NCI-H1436 treated with DMSO at 0.1 percent for 48 hours (cell line): ENCODE results near the gene TRAF7.
"Not testable (repeated sequence)": the region's sequence is repeated elsewhere in the genome, so short reads cannot be mapped to it uniquely, and the experiment has no call there.

Experiments
- DNase-seq: peaks from one replicate; lab custom pipeline; 2025; lab: John Stamatoyannopoulos, UW

The TRAF7 gene

DNA sequence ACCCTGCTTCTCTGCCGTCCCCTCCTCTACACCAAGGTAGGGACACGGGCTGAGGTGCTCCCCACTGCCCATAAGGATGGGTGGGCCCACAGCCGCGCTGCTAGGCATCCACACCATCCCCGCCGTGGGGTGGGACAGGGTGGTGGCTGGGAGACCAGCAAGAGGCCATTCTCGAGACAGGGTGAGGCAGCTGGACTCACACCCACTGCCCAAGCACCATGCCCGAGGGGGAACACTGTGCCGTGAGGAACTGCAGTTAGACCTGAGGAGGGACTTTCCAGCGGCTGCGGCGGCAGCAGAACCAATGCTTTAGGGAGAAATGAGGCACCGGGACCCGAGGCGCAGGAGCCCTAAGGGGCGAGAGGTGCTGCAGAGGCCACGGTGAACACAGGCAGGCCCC, 33.2 kb upstream of the TRAF7 start:
- DNase-seq, result no peak

DNA sequence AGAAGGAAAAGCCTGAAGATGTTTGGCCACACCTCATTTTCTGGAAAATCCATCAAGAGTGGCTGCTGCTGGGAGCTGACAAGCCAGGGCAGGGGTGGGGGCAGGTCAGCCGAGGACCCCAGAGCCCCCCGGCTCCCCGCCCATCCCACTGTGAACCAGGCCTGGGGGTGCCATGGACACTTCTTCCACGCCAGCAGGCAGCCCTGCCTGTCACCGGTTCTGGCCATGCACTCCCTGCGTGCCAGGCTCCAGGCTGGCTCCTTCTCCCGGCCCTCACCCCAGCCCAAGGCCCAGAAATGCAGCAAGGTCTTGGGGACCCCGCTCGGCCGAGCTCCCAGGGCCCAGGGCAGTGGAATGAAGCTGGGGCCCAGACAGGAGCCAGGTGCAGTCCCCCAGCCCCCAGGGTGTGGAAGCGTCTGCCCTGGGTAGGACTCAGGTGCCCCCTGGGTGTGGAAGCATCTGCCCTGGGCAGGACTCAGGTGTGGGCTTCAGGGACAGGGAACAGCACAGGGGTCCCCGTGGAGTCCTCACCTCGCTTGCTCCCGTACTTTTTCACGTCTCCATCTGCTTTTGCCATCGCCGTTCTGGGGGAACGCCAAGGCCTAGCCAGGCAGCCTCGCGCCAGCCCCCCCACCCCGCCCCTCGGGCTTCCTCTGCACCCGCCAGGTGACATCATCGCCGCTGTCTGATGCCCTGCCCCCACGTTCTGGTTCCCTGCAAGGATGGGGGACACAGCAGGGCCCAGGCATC, 32.5 kb upstream of the TRAF7 start:
- DNase-seq, result not testable (repeated sequence)

DNA sequence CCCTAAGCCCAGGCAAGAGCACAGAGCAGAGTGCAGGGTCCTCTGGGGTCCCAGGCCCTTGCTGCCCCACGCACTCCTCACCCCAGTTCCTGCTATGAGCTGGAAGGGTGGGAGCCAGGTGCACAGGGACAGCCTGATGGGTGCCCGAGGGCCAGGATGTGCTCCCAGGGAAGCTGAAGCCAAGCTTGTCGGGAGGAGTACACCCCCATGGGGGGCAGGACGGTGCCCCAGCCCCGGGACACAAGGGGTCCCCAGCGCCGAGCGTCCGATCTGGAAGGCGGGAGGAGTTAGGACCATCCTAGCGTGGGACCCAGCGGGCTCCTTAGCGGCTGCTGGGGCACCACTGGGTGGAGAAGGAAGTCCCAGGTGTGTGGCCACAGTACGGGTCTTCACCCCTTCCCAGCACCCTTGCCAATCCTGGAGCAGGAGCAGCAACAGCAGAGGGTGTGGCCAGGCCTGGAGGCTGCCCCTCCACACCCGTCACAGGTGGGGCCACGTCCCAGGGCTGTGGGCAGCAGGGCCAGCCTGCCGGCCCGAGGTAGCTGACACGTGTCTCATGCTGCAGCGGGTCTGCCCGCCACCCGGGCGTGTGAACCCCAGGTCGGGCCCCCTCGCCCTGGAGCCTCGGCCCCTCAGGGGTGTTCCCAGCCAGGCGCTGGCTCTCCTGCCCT, 31.7 kb upstream of the TRAF7 start:
- DNase-seq, result not testable (repeated sequence)

DNA sequence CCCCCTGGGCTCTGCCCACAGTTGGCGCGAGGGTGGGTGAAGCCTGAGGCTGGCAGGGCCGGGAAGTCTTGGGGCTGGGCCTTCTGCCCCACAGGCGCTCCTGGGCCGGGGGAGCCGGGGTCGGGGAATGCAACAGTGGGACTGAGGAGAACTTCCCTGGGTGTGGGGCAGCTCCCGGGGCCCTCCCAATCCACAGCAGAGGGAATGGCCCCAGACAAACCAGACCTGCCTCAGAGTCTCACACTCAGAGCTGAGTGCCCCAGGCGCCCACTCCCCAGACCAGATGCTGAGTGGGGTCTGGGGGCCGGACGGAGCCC, 31.2 kb upstream of the TRAF7 start:
- DNase-seq, result not testable (repeated sequence)

DNA sequence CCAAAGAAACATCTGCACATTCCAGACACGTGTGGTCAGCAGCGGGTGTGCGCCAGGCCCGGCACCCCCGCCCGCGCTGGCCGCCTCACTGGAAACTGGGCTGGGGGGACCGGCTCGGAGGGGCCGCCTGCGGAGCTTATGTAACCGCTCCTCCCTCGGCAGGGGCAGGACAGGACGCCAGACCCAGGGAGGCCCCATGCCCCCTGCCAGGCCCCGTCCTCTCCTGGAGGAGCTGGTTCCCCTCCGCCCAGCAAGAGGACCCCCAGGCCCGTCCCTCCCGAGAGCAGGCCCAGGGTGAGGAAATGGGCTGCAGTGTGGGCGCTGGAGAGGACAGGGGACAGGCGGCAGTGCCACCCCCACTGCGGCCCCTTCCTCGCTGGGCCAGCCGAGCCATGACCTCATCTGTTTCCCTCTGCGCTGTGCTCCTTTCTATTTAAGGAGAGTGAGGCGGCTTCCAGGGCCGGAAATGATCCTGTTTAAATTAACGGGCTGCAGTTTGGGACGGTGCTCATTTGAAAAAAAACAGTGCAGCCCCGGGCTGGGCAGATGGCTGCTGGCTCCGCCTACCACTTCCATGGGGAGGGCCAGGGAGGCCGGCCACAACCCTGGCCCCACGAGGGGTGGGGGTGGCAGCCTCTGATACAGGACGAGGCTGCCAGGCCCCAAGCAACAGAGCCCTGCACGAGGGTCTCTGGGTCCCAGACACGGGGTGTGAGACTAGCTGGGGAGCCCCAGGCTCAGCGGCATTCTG, 30.7 kb upstream of the TRAF7 start:
- DNase-seq, result not testable (repeated sequence)

DNA sequence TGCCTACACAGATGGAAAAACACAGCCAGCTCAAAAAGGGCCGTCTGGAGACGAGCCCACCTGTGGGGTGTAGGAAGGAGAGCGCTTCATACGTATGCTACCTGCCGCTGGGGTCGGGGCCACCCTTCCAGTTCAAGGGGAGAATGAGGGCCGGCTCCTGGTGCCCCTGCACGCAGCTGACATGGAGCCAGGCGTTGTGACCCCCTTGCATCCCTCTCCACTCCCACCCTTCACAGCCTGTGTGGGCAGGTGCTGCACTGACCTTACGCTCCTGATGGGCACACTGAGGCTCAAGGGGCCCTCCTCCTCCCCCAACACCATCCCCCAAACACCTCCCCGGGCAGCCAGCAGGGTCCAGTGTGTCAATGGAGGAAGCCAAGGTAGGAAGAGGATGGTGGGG, 30.0 kb upstream of the TRAF7 start:
- not testable (repeated sequence) for DNase-seq

DNA sequence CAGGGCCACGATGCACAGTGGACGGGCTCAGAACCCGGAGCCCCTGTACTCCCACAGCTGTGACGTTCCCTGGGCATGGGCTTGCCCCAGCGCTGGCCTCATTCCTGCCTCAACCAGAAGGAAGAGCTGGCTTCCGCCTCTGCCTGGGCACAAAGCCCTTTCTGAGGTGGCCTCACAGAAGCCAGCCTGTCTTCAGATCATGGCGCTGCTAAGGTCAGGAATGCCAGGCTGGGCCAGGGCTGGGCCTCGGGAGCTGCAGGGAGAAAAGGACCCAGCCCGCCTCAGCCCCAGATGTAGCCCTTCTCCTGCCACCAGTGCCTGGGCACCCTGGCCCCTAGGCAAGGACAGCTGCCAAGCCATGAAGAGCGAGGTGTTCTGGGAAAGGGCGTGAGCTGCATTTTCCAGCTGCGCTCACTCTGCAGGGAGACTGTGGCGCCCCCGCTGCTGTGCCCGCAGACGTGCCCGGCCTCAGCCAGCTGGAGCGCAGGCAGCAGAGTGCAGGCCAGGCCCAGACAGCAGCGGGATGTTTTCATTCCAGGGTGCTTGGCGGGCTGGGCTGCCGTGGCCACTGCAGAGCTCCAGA, 29.3 kb upstream of the TRAF7 start:
- DNase-seq, result not testable (repeated sequence)

DNA sequence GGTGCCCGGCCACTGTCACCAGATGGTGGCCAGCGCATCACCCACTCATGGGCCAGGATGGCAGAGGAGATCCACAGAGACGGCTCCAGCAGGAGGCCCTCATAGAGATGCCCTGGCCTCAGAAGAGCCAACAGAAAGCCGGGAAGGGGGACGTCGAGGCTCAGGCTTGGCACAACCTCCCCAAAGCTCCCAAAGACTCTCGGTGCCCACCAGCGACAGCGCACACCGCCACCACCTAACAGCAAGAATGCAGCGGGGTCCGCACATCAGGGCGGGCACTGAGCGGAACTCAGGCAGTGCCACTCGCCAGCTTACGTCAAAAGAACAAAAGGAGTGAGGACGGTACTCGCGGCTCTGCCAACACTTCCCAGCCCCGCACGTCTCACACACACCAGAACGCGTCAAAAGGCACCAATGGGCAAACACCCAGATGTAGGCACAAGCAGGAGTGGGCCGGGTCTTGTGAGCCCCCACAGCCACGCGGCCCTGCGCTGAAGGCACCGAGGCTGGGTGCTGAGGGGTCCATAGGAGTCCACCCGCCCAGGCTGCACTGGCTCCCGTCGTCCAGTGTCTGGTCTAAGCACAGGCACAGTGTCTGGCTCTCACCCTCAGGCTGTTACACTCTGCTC, 28.5 kb upstream of the TRAF7 start:
- not testable (repeated sequence) for DNase-seq

DNA sequence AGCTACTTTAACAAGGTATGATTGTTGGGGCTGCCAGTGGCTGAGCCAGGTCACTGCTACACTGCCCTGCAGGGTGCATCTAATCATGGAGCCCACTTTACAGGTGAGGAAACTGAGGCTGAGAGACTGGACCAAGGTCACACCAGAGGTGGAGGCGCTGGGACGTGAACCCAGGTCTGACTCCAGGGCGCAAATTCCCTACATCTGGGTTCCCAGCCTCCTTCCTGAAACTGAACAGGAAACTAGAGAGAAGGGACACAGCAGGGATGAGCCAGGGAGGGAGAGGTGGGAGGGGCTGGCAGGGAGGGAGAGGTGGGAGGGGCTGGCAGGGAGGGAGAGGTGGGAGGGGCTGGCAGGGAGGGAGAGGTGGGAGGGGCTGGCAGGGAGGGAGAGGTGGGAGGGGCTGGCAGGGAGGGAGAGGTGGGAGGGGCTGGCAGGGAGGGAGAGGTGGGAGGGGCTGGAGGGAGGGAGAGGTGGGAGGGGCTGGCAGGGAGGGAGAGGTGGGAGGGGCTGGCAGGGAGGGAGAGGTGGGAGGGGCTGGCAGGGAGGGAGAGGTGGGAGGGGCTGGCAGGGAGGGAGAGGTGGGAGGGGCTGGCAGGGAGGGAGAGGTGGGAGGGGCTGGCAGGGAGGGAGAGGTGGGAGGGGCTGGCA, 27.8 kb upstream of the TRAF7 start:
- DNase-seq, result not testable (repeated sequence)

DNA sequence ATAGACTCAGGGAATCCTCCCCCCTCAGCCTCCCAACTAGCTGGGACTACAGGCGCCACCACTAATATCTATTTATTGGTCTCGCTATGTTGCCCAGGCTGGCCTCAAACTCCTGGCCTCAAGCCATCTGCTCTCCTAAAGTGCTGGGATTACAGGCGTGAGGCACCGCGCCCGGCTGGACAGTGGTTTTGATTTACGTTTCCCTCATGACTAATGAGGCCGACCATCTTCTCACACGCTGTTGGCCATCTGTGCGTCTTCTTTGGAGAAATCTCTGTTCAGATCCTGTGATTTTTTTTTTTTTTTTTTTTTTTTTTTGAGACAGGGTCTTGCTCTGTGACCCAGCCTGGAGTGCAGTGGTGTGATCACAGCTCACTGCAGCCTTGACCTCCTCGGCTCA, 26.3 kb upstream of the TRAF7 start:
- not testable (repeated sequence) for DNase-seq

DNA sequence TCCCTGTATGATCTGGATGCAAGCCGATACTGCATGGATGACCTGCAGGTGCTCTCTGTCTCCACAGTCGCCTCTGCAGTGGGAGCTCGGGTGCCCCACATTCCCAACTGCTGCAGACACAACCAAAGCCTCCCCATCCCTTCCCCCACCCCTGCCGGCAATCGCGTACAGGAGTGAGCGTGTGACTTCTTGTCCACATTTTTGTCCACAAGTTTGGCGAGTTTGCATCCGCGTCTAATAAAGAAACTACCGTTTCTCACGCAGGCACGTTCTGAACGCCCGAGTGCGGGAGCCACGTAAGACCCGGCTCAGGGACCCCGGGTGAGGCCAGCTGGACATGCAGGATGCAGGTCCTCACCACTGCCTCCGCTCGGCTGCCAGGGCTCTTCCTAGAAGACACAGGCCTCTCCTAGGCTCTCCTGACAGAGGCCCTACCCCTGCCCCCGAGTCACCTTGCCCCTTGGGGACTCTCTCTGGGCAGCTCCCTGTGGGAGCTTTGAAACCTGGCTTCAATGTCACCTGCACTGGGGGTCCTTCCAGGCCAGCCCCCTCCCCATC, 25.6 kb upstream of the TRAF7 start:
- DNase-seq, result not testable (repeated sequence)

DNA sequence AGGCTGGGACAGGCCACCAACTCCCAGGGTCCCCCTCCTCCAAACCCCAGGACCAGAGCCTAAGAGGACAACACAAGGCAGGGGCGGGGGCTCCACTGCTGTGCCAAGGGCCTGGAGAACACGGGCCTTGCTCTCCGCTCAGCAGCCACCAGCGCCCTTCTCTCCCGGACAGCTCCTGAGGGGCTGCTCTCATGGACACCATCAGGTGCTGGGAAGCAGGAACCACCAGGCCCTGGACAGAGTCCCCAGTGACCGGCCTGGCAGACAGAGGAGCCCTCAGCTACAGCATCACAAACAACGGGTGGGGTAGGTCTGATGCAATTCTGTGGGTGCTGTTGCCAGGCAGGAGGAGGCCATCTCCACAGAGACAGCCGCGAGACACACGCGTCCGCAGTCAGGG, 21.8 kb upstream of the TRAF7 start:
- DNase-seq, result not testable (repeated sequence)

DNA sequence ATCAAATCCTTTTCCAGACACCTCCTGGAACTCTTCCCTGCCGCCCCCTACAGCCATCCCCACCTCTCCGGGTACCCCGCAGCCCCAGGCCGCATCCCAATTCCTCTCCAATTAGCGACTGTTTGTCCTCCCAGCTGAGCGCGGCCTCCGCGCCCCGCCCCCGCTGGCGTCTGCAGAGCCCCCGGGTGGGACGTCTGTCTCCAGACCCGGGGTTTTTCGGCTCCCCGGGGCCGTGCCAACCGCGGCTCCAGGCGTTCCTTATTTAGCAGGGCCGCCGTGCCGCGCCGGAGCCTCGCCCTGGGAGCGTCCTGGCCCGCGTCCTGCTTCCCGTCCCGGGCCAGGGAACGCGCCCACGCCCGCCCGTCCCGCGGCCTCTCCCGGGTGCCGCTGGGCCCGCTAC, 20.5 kb upstream of the TRAF7 start:
- DNase-seq, result not testable (repeated sequence)

DNA sequence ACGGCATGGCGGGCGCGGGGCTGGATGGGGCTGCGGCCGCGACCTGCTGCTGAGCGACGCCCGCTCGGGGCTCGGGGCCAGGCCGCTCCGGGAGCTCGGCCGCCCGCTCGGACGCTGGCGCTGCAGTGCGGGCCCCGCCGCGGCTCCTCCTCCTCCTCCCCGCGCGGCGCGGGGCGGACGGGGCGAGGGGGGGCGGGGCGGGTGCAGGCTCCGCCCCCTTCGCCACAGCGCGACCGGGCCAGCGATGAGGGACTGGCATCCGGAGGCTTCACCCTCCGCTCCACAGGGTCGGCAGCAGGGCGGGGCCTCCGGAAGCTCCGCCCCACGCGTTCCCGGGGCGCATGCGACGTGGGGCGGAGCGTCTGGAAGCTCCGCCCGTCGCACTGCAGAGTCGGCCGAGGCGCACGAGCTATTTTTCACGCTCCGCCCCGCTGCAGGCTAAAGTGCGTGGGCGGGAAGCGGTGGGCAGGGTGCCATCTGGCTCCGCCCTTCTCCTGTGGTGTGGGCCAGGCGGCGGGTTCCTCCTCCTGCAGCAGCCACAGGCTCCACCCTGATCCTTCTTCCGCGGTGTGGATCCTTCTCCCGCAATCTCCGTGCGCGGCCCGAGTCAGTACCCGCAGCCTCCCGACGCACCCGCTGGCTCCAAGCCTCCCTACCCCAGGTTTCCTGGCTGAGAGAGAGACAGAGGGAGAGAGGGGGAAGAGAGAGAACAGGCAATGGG, 19.7 kb upstream of the TRAF7 start, which contains the start of gene PKD1:
Gene PKD1 (minus strand): TSS at position 129 of the 721 bp plus-strand sequence. CDS start 209 bp downstream, outside the sequence.
- DNase-seq, result peak; percentile 29

DNA sequence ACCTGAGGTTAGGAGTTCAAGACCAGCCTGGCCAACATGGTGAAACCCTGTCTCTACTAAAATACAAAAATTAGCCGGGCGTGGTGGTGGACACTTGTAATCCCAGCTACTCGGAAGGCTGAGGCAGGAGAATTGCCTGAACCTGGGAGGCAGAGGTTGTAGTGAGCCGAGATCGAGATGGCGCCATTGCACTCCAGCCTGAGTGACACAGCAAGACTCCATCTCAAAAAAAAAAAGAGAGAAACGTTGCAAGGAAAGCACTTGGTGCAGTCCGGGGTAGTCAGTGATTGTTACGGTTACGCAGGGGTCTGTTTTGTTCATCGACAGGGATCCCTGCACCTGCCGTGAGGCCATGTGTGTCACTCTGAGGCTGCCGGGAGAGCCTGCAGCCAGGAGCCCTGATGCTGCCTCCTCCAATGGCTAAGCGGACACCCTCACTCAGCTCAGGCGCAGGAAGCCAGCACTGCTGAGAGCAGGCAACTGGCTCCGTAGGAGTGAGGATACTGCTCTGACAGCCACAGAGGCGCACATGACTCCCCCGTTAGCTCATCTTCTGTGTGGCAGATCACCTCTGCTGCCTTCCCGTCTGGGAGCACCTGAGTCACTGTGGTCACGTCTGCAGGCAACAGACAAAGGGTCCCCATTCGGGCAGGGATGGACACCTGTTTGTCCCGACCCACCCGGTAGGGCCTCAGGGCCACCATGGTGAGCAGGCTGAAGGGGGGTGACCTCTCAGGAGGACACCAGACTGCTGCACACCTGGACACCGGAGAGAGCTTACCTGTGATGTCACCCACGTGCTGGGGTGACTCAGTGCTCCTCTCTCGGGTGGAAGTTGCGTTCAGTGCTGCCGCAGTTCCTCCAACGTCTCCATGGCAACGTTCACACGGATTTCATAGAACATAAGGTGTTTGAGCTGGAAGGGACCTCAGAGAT, 12.4 kb upstream of the TRAF7 start:
- no peak for DNase-seq

DNA sequence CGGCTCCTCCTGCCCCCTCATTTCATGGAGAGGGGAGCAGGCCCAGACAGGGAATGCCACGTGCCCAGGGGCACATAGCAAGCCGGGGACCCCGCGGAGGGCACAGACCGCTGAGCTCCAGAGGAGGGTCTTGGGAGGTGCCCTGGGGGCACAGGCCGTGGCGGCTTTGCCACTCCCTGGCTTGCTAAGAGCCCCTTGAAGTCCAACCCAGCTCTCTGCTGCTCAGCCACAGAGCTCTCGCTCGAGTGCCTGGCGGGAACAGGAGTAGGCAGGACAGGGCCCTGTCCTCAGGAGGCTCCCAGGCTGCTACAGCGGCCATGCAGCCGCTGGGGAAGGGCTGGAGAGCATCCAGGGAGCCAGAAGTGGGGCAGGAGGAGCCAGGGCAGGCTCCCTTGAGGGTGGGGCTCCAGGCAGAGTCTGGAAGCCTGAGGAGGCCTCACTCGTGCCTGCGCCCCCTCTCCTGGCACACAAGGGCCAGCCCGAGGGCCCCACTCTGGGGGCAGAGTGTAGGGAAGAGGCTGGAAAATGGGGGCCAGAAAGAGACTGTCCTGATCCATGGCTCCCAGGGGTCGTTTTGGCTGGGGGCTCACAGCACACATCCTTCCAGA, 11.6 kb upstream of the TRAF7 start:
- DNase-seq, result no peak

DNA sequence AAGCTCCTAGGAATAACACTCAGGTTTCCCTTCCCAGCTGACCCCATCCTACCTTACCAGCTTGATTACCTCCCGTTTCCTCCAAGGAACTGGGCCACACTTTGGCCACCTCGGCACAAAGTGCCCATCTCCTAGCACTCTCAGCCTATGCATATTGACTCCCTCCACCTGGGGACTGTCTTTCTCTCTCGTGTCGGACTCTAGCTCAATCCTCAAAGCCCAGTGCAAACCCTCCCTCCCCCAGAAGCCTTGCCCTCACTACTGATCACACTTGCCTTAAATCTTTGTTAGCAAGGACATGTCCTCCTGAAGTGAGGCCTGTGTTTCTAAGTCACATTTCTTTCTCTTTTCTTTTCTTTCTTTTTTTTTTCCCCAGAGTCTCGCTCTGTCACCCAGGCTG, 9.7 kb upstream of the TRAF7 start:
- DNase-seq, result no peak

DNA sequence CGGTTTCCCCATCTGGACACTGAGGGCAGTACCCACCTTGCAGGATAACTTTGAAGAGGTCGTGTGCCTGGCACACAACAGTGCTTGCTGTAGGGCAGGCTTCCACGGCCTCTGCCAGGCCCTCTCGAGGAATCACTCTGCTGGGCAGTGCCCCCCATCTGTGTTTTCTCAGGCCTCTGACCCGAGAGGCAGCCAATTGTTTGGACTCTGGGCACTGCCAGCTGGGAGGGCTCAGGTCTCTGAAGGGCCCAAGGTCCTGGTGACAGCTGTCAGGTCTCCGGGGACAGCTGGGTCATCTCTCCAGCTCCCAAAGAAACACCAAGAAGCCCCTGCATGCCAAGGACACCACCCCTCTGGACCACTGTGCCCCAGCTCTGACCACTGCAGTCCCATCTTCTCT, 8.2 kb upstream of the TRAF7 start:
- no peak for DNase-seq
